ENCODE data around the gene ZBTB49.

Gene ZBTB49

DNA sequence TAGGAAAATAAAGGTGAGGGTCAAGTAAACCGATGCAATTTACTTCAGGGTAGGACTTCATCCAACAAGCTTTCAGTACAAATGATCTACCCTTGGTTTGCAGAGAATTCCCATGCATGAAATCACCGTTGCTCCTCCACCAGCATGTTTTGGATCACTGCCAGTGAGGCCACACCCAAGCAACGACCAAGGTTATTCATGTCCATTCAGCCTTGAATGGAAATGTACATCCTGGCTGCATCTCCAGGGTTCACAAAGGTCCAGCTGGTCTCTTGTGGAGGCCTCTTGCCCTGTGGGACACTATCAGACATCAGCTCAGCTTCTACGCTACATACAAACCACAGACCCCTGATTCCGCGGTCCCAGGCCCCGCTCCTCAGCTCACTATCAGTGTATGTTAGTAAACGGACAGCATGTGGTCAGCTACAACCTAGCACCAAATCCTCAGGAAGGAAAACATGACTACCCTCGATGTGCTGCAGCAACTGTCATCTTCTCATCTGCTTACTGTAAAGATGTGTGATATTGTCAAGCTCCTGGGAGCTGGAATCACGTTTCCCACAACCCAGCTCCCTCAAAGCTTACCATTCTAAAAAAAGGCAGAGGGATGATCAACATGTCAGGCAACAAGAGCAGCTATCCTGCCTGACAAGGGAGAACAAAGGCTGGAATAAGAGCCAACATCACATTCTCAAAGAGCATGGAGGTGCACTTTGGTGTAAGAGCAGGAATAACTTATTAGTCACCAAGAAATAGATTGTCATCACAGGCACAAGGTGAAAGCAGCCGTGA is 5.0 kb upstream of the ZBTB49 start:
- peak; percentile 68 for DNase-seq (ENCODE audit: low read depth)

- no peak for DNase-seq (ENCODE audit: low read depth)
These were observed 2.0 kb upstream of the ZBTB49 start for GRCh38 chr4:4288098-4288497.

- no peak for DNase-seq (ENCODE audit: low read depth)
These were observed 996 bp upstream of the ZBTB49 start for GRCh38 chr4:4289055-4289454.

DNA sequence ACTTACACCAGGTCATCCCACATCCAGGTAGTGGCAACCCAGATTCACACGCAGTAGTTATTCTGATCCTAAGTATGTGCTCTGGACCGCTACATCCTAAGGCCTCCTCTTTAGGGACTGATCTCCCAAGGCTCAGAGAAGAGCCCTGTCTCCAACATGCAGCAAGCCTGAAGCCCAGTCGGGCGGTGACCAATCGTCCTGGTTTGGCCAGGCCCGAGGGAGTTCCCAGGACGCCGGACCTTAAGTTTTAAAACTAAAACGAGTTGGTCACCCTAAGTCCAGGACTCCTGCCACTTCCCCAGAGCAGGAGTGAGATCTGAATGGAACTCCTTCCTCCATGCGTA is 482 bp upstream of the ZBTB49 start:
- peak; percentile 34 for DNase-seq (ENCODE audit: low read depth)

GRCh38 chr4:4293279-4293678 is 3.2 kb downstream of the ZBTB49 start:
- DNase-seq (ENCODE audit: low read depth), result no peak

- no peak for DNase-seq (ENCODE audit: low read depth)
These were observed 6.3 kb downstream of the ZBTB49 start for GRCh38 chr4:4296283-4296846.

GRCh38 chr4:4299006-4299405 is 9.0 kb downstream of the ZBTB49 start:
- DNase-seq (ENCODE audit: low read depth), result no peak

DNA sequence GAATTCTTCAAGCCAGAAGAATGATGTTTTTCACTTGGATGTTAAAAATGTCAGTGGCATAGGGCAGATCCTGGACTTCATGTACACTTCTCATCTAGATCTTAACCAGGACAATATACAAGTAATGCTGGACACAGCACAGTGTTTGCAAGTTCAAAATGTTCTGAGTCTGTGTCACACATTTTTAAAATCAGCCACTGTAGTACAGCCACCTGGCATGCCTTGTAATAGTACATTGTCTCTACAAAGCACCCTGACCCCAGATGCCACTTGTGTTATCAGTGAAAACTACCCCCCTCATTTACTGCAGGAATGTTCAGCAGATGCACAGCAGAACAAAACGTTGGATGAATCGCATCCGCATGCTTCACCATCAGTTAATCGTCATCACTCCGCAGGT is 11.9 kb downstream of the ZBTB49 start:
- no peak for DNase-seq (ENCODE audit: low read depth)

GRCh38 chr4:4302416-4302815 is 12.4 kb downstream of the ZBTB49 start:
- no peak for DNase-seq (ENCODE audit: low read depth)

DNA sequence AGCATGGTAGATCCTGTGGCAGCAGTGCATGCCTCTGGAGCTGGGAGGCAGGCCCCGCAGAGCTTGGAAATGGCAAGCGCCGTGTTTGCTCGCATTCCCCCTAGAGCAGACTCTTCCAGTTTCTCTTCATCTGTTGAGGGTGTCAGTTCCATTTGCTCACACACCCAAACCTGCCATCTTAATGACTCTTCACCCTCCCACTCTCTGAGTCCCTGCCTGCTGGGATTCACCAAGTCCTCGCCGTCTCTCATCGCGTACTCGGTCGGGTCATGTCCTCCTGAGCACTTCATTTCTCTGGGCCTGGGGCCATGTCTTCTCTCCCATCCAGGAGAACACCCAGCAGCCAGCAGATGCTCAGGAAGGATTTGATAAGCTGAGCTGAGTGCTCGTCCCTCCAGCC is 16.9 kb downstream of the ZBTB49 start:
- DNase-seq (ENCODE audit: low read depth), result no peak

DNA sequence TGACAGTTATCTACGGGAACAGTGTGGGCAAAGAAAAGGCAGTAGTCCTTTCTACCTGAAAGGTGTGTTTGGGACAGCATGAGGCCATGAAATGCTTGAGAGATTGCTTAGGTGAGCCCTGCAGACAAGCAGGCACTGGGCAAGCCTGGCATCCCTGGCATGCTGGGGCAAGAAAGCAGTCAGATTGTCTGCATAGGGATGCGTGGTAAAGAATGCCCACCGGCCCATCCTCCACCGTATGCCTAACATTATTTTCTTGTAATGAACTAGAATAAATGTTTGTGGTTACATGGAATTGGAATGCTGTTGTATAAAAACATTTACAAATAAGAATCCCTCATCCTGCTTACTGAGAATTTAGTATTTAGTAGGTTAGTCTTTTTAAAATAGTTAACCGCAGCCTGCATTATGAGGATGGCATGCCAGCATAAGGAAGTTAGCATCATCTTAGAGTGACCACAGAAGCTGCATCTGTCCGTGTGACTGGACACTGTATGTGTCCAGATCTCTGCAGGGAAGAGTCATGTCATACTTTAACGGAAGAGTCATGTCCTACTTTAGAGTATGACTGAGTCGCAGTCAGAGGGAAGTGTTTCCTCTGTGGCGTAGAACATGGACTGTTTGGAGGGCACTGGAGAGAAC is 18.9 kb downstream of the ZBTB49 start:
- peak; percentile 41 for DNase-seq (ENCODE audit: low read depth)

- DNase-seq (ENCODE audit: low read depth), result no peak
These were observed 21.1 kb downstream of the ZBTB49 start for GRCh38 chr4:4311193-4311592.

DNA sequence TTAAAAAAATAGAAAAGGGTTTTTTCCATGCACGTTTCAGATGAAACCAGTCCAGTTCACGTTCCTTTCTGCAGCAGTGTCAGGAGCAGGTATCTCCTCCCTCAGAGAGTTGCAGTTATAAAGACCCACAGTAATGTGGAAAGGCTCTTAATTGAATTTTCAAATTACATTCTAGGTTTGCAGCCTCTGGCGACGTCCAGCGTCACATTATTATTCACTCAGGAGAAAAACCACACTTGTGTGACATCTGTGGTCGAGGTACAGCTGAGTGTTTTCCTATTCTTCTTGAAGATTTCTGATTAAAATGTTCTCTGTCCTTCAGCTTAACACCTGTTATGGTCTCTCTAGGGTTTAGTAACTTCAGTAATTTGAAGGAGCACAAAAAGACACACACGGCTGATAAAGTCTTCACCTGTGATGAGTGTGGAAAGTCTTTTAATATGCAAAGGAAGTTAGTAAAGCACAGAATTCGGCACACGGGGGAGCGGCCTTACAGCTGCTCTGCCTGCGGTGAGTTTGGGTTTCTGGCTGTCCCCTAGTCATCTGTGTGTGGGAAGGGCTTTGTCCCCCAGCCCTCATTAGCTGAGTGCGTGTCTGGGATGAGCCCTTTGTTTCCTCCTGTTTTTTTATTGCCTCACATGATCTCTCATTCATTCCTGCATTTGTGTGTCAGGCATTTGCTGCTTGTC is 25.6 kb downstream of the ZBTB49 start:
- no peak for DNase-seq (ENCODE audit: low read depth)

GRCh38 chr4:4316150-4316495 is 26.1 kb downstream of the ZBTB49 start:
- DNase-seq (ENCODE audit: low read depth), result no peak

GRCh38 chr4:4317496-4318232 is 27.6 kb downstream of the ZBTB49 start:
- DNase-seq (ENCODE audit: low read depth), result no peak

DNA sequence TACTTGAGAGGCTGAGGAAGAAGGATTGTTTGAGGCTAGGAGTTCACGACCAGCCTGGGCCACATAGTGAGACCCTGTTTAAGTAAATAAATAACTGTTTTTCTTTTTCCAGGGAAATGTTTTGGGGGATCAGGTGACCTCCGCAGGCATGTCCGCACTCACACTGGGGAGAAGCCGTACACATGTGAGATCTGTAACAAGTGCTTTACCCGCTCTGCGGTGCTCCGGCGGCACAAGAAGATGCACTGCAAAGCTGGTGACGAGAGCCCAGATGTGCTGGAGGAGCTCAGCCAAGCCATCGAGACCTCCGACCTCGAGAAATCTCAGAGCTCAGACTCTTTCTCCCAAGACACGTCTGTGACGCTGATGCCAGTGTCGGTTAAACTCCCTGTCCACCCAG is 30.5 kb downstream of the ZBTB49 start:
- DNase-seq (ENCODE audit: low read depth), result no peak

- no peak for DNase-seq (ENCODE audit: low read depth)
These were observed 31.1 kb downstream of the ZBTB49 start for GRCh38 chr4:4320951-4321714.

DNA sequence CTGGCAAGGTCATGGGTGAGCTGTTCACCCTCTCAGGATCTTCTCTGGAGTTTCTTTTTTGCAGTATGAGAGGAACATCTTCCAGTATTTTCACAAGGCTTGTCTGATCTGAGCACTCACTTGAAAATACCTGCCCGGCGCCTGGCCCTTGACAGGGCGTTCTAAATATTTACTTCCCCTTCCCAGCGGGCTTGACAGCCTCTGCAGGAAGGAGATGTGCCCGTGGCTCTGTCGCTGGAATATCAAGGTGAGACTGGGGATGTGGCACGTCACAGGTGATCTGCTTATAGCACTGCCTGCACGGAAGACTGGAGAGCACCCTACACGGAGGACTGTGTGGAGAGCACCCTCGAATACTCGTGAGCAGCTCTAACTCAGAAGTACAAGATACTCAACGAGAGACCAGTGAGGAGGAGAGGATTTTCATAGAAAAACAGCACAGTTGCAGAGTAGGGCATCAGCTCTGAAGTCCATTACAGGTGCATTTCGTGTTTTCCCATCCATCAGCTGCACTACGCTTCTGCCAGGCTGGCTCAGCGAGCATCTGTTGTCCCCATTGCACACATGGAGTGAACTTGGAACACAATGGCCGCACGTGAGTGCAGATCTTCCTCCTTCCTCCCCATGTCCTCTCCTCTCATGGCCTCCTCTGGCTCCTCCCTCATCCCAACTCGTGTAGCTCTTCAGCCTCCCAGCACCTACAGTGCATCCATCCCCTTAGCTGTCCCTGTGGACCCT is 32.1 kb downstream of the ZBTB49 start:
- DNase-seq (ENCODE audit: low read depth), result no peak

DNA sequence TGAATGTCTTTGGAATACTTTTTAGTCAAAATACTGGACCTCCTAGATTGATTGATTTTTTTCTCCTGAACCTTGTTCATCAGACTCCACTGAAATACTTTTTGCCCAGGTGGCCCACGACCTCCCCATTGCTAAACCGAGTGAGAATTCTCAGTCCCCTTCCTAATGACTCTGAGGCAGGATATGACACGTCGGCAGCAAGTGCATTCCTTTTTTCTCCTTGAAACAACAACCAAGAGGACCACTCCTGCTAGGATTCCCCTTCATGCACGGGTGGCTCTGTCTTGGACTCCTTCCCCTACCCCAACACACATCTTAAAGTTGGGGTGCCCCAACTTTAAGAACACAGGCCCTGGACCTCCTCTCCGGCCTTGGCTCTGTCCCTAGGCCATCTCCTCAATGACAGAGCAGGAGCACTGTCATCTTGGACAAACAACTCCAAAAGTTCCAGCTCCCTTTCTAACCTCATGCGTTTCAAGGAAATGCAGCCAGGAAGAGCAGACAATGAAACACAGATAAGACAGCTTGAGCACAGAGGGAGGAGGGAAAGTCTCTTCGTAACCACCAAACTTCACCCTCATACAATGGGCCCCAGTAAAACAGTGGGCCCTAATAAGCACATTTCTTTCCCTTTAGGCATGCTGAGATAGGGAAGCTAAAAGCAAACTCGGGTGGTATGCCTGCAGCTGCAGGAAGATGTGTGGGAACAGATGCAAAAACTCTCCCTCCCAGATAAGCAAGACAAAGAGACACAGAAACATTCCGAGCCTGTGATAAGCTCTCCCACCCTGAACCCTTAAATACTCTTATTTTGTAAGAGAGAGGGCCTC is 33.9 kb downstream of the ZBTB49 start:
- DNase-seq (ENCODE audit: low read depth), result no peak

DNA sequence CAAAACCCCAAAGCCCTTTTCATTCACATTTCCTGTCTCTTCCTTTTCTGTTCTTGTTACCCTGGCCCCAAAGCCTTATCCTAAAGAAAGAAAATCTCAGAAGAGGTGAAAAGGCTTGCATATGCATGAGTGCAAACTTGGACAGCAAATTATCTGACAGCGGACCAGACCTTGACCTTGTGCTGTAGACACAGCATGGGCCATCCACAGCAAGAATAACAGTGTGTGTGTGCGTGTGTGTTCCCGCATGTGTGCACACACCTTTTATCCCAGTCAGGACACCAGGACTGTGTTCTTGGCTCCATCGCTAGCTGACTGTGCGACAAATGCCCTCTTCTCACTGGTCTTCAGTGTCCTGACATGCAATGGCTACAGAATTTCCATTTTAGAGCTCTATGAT is 35.3 kb downstream of the ZBTB49 start:
- no peak for DNase-seq (ENCODE audit: low read depth)
